Ishikawa (cell line): ENCODE results near the gene INTS6.

Experiments used
- CEBPB ChIP-seq: IDR thresholded peaks from 2 replicates; pipeline ENCODE4 v1.6.1; 2012
- CREB1 ChIP-seq: IDR thresholded peaks from 2 replicates; pipeline ENCODE4 v1.6.1; 2012; ENCODE audit warnings: low read depth
- EGR1 ChIP-seq: IDR thresholded peaks from 2 replicates; pipeline ENCODE4 v1.6.1; 2012
- EP300 ChIP-seq: IDR thresholded peaks from 2 replicates; pipeline ENCODE4 v1.6.1; 2012; ENCODE audit warnings: borderline replicate concordance
- FOXM1 ChIP-seq: IDR thresholded peaks from 2 replicates; pipeline ENCODE4 v1.6.1; 2012; ENCODE audit warnings: low read depth, borderline replicate concordance
- NFIC ChIP-seq: IDR thresholded peaks from 2 replicates; pipeline ENCODE4 v1.6.1; 2012
- RAD21 ChIP-seq: IDR thresholded peaks from 2 replicates; pipeline ENCODE4 v1.6.1; 2012; ENCODE audit warnings: low read depth
- TAF1 ChIP-seq: IDR thresholded peaks from 2 replicates; pipeline ENCODE4 v1.6.1; 2012; ENCODE audit warnings: low read depth, mild to moderate bottlenecking
- TCF12 ChIP-seq: IDR thresholded peaks from 2 replicates; pipeline ENCODE4 v1.6.1; 2012; ENCODE audit warnings: low read depth
- TEAD4 ChIP-seq: IDR thresholded peaks from 2 replicates; pipeline ENCODE4 v1.6.1; 2012
- YY1 ChIP-seq: IDR thresholded peaks from 2 replicates; pipeline ENCODE4 v1.6.1; 2012; ENCODE audit warnings: low read depth
- ZBTB7A ChIP-seq: IDR thresholded peaks from 2 replicates; pipeline ENCODE4 v1.6.1; 2012; ENCODE audit warnings: low read depth
- TF ChIP-seq, protein P1 (sequence below): IDR thresholded peaks from 2 replicates; pipeline ENCODE4 v1.6.1; 2012
- TF ChIP-seq, protein P2 (sequence below): IDR thresholded peaks from 2 replicates; pipeline ENCODE4 v1.6.1; 2012
- TF ChIP-seq, protein P3 (sequence below): IDR thresholded peaks from 2 replicates; pipeline ENCODE4 v1.6.1; 2012; ENCODE audit warnings: low read depth, mild to moderate bottlenecking

Gene INTS6

DNA sequence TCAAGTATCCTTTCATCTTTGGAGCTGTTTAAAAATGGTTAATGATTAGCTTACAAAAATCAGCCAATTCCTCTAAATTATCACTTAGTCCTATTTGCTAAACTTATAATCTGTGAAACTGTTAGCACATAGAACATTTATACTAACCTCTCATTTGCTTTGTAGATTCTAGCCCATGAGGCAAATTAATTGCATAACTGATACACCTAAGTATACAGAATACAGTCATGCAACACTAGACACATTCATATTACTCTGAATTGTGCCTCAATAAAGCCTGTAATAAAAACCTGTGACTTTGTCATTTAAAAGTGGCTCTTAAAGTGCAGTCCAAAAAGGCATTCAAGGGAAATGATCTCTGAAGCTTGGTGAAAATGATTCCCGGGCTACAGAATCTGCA lies 92.3 kb downstream of the INTS6 start:
- no peak for TF ChIP-seq CREB1
- TF ChIP-seq FOXM1 = no peak
- TF ChIP-seq ZBTB7A = no peak
- TF ChIP-seq, protein P1, sequence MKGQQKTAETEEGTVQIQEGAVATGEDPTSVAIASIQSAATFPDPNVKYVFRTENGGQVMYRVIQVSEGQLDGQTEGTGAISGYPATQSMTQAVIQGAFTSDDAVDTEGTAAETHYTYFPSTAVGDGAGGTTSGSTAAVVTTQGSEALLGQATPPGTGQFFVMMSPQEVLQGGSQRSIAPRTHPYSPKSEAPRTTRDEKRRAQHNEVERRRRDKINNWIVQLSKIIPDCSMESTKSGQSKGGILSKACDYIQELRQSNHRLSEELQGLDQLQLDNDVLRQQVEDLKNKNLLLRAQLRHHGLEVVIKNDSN = no peak
- TF ChIP-seq TAF1 = no peak
- TF ChIP-seq EGR1 = no peak
- TF ChIP-seq, protein P2, sequence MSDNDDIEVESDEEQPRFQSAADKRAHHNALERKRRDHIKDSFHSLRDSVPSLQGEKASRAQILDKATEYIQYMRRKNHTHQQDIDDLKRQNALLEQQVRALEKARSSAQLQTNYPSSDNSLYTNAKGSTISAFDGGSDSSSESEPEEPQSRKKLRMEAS = no peak
- TF ChIP-seq RAD21 = no peak

DNA sequence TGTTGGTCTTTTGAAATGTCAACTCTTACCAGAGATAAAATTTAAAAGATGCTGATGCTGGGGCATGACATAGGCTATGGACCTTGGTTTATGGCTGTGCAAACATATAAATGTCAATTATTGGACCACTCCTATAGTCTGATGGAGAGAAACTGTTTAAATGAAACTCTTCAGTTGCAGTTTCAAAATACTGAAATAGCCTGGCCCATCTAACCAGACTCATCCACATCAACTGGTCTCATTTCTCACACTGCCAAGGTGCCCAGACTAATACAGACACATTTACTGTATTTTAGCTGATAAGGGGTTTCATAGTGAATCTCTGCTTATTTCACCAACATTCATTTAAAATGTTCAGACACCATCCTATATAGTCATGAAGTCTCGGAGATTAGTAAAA lies 93.5 kb downstream of the INTS6 start:
- TF ChIP-seq NFIC = no peak
- TF ChIP-seq TEAD4 = no peak
- TF ChIP-seq RAD21 = no peak
- TF ChIP-seq EGR1 = no peak
- TF ChIP-seq TAF1 = no peak
- no peak for TF ChIP-seq TCF12
- TF ChIP-seq, protein P1 = no peak
- TF ChIP-seq CEBPB = no peak
- TF ChIP-seq CREB1 = no peak
- no peak for TF ChIP-seq YY1
- no peak for TF ChIP-seq EP300
- no peak for TF ChIP-seq FOXM1
- TF ChIP-seq, protein P2 = no peak
- no peak for TF ChIP-seq ZBTB7A
- TF ChIP-seq, protein P3, sequence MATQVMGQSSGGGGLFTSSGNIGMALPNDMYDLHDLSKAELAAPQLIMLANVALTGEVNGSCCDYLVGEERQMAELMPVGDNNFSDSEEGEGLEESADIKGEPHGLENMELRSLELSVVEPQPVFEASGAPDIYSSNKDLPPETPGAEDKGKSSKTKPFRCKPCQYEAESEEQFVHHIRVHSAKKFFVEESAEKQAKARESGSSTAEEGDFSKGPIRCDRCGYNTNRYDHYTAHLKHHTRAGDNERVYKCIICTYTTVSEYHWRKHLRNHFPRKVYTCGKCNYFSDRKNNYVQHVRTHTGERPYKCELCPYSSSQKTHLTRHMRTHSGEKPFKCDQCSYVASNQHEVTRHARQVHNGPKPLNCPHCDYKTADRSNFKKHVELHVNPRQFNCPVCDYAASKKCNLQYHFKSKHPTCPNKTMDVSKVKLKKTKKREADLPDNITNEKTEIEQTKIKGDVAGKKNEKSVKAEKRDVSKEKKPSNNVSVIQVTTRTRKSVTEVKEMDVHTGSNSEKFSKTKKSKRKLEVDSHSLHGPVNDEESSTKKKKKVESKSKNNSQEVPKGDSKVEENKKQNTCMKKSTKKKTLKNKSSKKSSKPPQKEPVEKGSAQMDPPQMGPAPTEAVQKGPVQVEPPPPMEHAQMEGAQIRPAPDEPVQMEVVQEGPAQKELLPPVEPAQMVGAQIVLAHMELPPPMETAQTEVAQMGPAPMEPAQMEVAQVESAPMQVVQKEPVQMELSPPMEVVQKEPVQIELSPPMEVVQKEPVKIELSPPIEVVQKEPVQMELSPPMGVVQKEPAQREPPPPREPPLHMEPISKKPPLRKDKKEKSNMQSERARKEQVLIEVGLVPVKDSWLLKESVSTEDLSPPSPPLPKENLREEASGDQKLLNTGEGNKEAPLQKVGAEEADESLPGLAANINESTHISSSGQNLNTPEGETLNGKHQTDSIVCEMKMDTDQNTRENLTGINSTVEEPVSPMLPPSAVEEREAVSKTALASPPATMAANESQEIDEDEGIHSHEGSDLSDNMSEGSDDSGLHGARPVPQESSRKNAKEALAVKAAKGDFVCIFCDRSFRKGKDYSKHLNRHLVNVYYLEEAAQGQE = no peak

DNA sequence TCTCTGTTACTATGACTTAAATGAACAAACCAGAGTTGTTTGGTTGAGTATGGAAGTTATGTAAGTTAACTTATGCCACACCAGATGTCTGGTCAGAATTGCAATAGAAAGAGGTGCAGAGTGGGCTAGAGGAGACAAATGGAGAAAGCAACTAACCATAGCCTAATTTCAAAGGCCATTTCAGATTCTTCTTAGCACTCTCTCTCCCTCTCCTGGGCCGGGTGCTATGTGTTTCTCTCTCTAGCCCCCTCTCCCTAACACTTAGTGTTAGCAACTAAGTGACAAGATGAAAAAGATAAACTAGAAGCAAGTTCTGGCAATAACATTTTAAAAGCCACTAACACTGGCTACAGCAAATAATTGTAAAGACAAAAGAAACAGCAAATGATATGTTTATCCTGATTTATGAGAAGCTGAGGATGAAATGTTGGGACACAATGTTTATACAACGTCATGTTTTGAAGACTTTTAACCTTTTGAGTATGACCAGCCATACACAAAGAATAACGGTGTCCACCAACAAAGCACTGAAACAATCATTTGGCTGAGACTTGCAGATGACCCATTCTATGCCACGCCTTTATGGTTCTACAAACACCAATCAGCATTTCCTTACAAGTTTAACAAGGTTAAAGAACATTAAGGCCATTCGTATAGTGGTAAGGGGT lies 94.8 kb downstream of the INTS6 start:
- no peak for TF ChIP-seq EP300
- TF ChIP-seq, protein P2 = no peak
- TF ChIP-seq, protein P3 = no peak
- TF ChIP-seq CEBPB = no peak
- no peak for TF ChIP-seq EGR1

DNA sequence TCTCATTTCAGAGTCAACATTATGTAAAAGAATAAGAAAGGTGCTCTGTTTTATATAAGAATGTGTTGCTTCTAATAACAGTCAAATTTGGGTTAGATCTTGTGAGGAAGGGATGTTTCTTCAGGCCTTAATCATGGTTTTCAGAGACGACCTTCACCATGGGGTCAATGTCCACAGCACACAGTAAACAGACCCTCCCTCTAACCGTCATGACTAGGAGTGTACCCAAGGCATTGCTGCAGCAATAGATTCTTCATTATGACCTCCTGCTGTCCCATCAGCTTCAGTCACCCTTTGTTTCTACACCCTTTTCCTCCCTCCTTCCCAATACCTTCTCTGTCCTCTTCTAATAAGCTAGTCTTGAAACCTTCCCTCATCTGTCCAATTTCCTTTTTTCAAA lies 97.6 kb downstream of the INTS6 start:
- no peak for TF ChIP-seq TEAD4
- TF ChIP-seq NFIC = no peak
- TF ChIP-seq FOXM1 = no peak
- no peak for TF ChIP-seq CREB1
- TF ChIP-seq EP300 = no peak
- TF ChIP-seq YY1 = no peak
- no peak for TF ChIP-seq CEBPB
- TF ChIP-seq, protein P3 = no peak
- TF ChIP-seq TCF12 = no peak
- TF ChIP-seq, protein P2 = no peak
